GM21526 (cell line): ENCODE data around the gene TULP4.
A peak's percentile ranks its signal among the peaks of the same experiment; 100 is the strongest.

Experiments
- ATAC-seq: cut with Tn5 transposase; IDR thresholded peaks from one replicate; pipeline ENCODE4 v1.9.1; 2021; ENCODE audit warnings: moderate library complexity; ENCODE audit not compliant: unreplicated experiment, low FRiP score

The TULP4 gene

DNA sequence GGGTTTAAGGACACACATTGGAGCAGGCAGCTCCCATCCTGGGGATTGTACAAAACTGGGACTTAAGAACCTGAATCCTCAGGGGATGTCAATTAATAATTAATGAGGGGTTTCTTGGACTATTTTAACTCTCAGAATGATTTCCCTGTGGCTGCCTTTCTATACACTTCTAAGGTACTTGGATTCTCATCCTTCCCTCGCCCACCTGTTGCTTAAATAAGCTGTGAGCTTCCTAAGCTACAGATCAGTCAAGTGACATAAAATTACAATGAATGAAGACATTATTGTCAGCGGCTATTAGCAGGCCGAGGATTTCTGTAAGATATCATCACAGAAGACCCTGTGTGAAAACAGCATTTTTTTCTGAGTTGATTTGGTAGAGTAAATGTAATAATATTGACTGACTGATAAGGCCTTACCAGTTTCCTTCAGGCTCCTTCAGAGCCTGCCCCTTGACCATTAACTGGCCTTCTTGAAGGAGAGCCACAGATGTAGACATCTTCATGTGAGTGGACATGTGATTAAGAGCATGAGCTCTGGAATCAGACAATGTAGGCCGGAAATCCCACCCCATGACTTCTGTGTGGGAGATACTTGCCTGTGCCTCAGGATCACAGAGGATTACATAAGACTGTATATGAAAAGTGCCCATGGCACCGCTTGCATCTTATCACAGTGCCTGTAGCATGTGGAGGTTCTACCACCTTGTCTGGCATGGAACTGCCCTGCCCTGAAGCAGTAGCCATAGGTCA lies 101.7 kb downstream of the TULP4 start:
- ATAC-seq: no peak

GRCh38 chr6:158414851-158415262 lies 102.6 kb downstream of the TULP4 start:
- no peak for ATAC-seq

DNA sequence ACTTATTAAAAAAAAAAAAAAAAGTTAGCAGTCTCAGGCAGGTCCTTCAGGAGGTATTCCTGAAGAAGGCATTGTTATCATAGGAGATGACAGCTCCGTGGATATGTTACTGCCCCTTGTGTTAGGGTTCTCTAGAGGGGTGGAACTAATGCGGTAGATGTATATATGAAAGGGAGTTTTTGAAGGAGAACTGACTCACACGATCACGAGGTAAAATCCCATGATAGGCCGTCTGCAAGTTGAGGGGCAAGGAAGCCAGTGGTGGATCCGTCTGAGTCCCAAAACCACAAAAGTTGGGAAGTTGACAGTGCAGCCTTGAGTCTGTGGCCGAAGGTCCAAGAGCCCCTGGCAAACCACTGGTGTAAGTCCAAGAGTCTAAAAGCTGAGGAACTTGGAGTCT lies 103.4 kb downstream of the TULP4 start:
- no peak for ATAC-seq

GRCh38 chr6:158416883-158417759 lies 104.9 kb downstream of the TULP4 start:
- ATAC-seq: no peak

DNA sequence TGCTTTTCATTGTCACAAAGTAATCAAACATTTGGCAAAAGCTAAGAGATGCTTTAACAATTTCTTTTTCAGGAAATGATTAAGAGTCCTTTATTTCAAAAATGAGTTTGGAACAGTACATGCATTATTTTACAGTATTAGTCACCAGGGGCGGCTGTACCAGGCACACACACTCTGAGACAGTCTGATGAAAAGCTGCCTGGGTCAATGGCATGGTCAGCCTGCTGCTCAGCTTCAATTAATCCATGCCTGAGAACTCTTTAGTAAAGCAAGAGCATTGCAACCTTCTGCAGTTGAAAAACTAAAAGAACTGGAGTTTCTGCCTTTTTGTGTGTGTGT lies 105.5 kb downstream of the TULP4 start:
- no peak for ATAC-seq

- ATAC-seq: no peak
Observed at GRCh38 chr6:158418501-158418900, 106.2 kb downstream of the TULP4 start.

- ATAC-seq: no peak
Observed at GRCh38 chr6:158419339-158419909, 107.2 kb downstream of the TULP4 start.

GRCh38 chr6:158421381-158421780 lies 109.1 kb downstream of the TULP4 start:
- ATAC-seq: no peak

DNA sequence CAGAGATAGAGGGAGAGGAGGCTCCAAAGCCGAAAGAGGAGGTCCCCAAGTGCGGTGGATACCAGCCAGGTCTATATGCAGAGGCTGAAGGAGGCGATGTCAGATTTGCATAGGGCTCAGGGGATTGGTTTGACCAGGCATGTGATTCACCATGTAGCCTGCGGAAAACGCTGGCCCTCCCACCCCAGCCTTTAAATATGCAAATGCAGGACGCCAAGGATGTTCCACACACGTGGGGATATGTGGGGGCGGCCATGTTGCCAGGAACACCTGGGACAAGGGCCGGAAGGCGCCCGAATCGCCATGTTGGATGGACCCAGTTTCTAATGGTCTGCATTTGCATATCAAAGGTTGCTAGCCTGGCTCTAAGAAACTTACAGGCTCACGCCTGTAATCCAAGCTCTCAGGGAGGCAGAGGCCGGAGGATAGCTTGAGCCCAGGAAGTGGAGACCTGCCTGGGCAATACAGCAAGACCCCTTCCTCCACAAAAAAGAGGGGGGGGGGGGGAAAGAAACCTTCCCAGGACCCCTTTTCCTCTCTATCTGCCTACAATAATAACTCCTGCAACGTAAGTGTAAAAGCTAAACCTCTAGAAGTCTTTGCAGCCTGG lies 110.5 kb downstream of the TULP4 start:
- no peak for ATAC-seq

DNA sequence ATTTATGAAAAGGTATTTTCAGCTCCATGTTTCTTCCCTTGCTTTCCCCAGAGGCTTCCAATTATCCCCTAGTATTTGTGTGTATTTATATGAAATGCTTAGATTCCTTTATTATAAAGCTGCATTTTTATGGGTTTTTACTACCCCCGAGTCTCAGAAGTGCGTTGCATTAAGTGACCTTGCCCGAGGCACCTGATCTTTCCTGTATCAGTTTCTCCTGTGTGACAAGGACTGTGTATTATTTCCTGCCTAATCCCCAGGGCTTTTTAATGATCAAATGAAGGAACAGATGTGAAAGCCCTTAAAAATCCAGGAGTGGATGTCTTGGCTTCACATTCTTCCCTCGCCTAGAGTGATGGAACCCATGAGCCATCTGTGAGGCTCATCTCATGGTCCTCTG lies 118.8 kb downstream of the TULP4 start:
- no peak for ATAC-seq

GRCh38 chr6:158431560-158431959 lies 119.3 kb downstream of the TULP4 start:
- ATAC-seq: no peak

- no peak for ATAC-seq
Observed at GRCh38 chr6:158437571-158437970, 125.3 kb downstream of the TULP4 start.

DNA sequence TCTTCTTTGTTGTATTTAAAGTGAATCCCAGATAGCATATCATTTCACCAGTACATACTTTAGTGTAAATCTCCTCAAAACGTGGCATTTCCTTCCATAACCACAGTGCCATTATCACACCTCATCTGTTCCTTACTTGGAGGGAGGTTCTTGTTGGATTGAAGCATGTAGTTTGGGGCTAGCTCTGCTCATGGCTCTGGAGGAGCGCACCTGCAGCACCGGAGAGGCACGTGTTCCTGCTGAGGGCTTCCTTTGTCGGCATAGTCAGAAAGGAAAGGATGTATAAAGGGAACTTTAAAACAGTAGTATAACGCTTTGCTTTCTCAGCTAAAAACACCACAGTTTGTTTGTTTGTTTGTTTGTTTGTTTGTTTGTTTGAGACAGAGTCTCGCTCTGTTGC lies 126.0 kb downstream of the TULP4 start:
- no peak for ATAC-seq

- peak; percentile 92 for ATAC-seq
Observed at GRCh38 chr6:158439255-158439654, 127.0 kb downstream of the TULP4 start.

GRCh38 chr6:158441716-158442215 lies 129.5 kb downstream of the TULP4 start:
- ATAC-seq: no peak

DNA sequence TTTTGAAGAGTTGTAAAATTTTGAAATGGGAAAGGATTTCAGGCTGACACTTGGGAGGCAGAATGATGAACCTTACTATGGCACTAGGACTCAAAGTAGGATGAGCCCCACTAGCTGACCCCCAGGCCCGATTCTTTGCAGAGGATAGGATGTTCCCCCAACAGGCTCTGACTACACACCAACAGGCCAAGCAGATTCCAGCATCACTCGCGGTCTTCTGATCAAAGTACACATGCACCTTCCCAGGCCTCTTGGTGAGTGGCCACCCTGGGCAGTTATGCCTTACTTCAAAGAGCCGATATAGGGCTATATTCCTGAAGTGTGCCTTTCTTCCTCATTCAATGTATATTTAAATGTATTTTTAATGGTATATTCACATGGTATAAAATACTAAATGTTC lies 130.0 kb downstream of the TULP4 start:
- ATAC-seq: no peak

DNA sequence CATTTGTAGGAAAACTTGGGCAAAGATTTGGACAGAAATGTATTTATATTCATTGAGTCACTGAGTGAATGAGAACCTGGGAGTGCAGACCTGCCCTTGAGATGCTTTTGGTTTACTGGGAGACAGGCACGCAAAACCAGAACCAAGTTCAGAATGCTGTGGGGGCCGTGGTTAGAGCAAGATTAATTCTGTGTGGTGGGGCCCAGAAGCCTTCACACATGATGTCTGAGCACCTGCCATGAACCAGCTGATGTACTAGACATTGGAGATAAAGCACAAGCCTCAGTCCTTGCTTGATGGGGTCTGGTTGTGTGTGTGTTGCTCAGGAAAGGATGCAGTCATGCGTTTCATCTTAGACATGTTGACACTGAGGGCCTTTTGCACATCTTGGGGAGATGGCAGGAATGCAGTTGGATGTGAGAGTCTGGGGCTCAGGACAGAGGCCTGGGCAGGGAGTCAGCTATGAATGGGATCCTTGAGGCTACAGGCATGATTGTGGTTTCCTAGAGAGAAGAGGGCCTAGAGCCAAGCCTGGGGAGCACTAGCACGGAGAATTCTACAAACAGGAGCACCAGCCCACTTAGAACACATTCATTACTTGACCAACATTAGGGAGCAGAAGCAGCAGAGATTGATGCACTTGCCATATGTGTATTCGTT lies 133.3 kb downstream of the TULP4 start:
- ATAC-seq: no peak

DNA sequence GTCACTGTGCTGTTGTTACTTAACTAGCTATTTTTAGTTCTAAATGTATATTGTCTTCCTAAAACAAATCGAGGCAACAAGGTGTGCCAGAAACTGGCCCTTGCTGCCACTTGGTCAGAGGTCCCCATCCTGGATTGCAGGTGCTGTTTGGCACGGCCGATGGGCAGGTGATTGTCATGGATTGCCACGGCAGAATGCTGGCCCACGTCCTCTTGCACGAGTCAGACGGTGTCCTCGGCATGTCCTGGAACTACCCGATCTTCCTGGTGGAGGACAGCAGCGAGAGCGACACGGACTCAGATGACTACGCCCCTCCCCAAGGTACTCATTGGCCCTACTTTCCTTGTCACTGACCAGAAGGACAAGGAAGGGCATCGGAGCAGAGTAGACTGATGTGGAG lies 136.6 kb downstream of the TULP4 start:
- ATAC-seq: no peak

DNA sequence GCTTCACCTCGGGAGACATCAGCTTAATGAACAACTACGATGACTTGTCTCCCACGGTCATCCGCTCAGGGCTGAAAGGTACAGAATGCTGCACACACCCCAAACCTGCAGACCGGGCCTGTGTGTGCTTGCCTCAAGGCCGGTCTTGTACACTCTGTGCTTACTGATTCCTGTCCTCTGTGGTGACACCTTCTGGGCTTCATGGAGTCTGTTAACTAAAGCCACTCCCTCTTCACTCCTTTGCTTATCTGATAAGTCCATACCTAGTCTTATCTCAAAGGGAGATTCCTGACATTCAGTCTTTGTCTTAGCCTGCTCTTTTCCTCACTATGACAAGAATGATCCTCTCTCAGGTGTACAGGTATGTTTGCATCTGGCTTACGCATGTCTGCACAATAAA lies 139.9 kb downstream of the TULP4 start:
- ATAC-seq: no peak

GRCh38 chr6:158457131-158457530 lies 144.9 kb downstream of the TULP4 start:
- no peak for ATAC-seq
